ENCODE results near the gene TAF3.

DNA sequence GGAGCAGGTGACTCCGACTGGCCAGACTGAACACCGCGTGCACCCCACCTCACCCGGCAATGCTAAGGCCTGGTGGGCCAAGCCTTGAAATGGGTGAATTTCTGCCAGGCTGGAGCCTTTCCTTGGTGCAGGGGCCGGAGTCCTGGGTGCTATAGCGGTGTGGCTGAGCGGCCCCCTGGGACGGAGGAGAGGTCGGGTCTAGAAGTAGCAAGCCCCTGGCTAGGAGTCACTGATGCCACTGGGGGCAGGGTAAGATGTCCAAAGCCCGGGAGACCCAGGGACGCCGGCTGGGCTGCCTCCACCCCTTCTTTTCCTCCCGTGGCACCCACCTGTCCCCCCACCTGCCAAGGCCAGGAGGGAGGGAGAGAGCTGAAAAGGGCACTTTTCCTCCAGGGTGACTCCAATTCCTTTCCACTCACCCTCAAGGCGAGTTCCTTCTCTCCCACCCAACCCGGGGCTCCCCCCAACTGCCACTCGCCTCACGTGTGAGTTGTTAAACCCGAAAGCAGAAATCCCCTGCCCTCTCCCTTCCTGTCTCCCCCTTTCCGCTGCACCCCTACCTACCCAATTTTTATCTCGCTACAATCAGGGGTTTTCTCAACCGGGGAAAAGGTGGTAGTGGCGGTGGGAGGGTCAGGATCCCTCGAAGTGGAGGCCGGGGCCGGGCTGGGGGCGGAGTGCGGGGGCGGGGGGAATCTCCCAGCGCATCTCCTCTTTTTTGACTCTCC is 230.1 kb downstream of the TAF3 start:
- TF ChIP-seq, protein P1, sequence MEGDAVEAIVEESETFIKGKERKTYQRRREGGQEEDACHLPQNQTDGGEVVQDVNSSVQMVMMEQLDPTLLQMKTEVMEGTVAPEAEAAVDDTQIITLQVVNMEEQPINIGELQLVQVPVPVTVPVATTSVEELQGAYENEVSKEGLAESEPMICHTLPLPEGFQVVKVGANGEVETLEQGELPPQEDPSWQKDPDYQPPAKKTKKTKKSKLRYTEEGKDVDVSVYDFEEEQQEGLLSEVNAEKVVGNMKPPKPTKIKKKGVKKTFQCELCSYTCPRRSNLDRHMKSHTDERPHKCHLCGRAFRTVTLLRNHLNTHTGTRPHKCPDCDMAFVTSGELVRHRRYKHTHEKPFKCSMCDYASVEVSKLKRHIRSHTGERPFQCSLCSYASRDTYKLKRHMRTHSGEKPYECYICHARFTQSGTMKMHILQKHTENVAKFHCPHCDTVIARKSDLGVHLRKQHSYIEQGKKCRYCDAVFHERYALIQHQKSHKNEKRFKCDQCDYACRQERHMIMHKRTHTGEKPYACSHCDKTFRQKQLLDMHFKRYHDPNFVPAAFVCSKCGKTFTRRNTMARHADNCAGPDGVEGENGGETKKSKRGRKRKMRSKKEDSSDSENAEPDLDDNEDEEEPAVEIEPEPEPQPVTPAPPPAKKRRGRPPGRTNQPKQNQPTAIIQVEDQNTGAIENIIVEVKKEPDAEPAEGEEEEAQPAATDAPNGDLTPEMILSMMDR (IDR thresholded peaks at IDR 0.05): no peak
- TF ChIP-seq EP300 (IDR thresholded peaks at IDR 0.05) (no peak), POLR2A (IDR thresholded peaks at IDR 0.05) (no peak)
